GM21423 (cell line): ENCODE measurements around the gene CCT5.
A peak's percentile ranks its signal among the peaks of the same experiment; 100 is the strongest.
"Not testable (repeated sequence)": the region's sequence is repeated elsewhere in the genome, so short reads cannot be mapped to it uniquely, and the experiment has no call there.

ENCODE experiments used
- ATAC-seq: cut with Tn5 transposase; IDR thresholded peaks from one replicate; pipeline ENCODE4 v1.9.1; 2021; ENCODE audit warnings: mild to moderate bottlenecking, moderate library complexity; ENCODE audit not compliant: unreplicated experiment

CCT5 gene

GRCh38 chr5:10275460-10275859, 25.4 kb downstream of the CCT5 start:
- ATAC-seq, result no peak

GRCh38 chr5:10275991-10276390, 25.9 kb downstream of the CCT5 start:
- no peak for ATAC-seq

- ATAC-seq, result no peak
These were observed 26.6 kb downstream of the CCT5 start for GRCh38 chr5:10276691-10277090.

GRCh38 chr5:10277773-10278630, 27.9 kb downstream of the CCT5 start:
- ATAC-seq, result no peak

GRCh38 chr5:10278658-10279279, 28.7 kb downstream of the CCT5 start:
- no peak for ATAC-seq

- no peak for ATAC-seq
These were observed 29.2 kb downstream of the CCT5 start for GRCh38 chr5:10279328-10279727.

- ATAC-seq, result no peak
These were observed 30.0 kb downstream of the CCT5 start for GRCh38 chr5:10279925-10280720.

GRCh38 chr5:10283927-10284635, 34.0 kb downstream of the CCT5 start:
- peak; percentile 91 for ATAC-seq

- ATAC-seq, result not testable (repeated sequence)
These were observed 35.3 kb downstream of the CCT5 start for GRCh38 chr5:10285362-10285761.

GRCh38 chr5:10286162-10286861, 36.2 kb downstream of the CCT5 start:
- ATAC-seq, result no peak

GRCh38 chr5:10286862-10287227, 36.8 kb downstream of the CCT5 start:
- no peak for ATAC-seq

- no peak for ATAC-seq
These were observed 38.6 kb downstream of the CCT5 start for GRCh38 chr5:10288592-10289219.

GRCh38 chr5:10289353-10289752, 39.3 kb downstream of the CCT5 start:
- no peak for ATAC-seq

- no peak for ATAC-seq
These were observed 39.9 kb downstream of the CCT5 start for GRCh38 chr5:10289991-10290390.

- ATAC-seq, result no peak
These were observed 40.4 kb downstream of the CCT5 start for GRCh38 chr5:10290438-10290837.

- ATAC-seq, result no peak
These were observed 41.7 kb downstream of the CCT5 start for GRCh38 chr5:10291692-10292339.

GRCh38 chr5:10293907-10294662, 44.0 kb downstream of the CCT5 start:
- no peak for ATAC-seq

GRCh38 chr5:10295619-10296326, 45.7 kb downstream of the CCT5 start:
- ATAC-seq, result no peak
